ENCODE results near the gene INPP5A.
"Not testable (repeated sequence)": the region's sequence is repeated elsewhere in the genome, so short reads cannot be mapped to it uniquely, and the experiment has no call there.

Gene INPP5A

DNA sequence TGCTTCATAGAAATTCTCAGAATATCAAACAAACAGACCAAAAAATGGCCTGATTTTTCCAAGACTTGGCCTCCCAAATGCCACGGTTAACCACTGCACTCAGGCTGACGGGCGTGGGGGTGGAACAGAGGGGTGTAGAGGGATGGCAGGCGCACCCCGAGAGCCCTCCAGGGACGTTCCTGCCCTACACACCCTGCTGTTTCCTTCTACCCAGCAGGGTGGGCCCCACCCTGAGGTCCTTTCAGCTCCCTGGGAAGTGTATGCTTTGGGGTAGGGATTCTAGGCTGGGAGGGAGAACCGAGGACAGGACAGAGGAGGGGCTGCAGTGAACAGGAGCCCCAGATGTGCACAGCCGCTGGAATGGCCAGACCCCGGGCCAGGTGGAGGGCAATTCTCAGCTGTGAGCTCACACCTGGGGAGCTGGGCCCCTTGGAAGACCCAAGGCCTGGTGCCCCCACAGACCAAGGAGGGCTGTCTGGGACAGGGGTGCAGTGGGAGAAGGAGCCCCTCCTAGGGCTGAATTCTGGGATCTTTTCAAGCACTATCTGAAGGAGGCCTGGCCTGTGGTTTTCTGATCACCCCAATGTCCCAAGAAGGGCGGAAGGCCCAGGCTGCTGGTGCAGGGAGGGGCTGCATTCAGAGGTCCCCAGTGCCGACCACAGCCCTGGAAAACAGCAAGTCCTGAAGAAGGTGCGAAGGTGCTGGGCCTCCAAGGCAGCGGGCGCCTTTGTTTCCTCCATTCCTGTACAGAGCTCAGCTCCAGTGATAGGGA, 32.9 kb upstream of the INPP5A start:
- no peak for DNase-seq (ENCODE audit: low read depth)

DNA sequence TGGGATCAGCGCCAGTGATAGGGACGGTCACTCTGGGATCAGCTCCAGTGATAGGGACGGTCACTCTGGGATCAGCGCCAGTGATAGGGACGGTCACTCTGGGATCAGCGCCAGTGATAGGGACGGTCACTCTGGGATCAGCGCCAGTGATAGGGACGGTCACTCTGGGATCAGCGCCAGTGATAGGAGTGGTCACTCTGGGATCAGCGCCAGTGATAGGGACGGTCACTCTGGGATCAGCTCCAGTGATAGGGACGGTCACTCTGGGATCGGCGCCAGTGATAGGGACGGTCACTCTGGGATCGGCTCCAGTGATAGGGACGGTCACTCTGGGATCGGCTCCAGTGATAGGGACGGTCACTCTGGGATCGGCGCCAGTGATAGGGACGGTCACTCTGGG, 32.0 kb upstream of the INPP5A start:
- not testable (repeated sequence) for DNase-seq (ENCODE audit: low read depth)

- peak; percentile 65 for DNase-seq (ENCODE audit: low read depth)
Measured at GRCh38 chr10:132506711-132507408, 30.7 kb upstream of the INPP5A start.

DNA sequence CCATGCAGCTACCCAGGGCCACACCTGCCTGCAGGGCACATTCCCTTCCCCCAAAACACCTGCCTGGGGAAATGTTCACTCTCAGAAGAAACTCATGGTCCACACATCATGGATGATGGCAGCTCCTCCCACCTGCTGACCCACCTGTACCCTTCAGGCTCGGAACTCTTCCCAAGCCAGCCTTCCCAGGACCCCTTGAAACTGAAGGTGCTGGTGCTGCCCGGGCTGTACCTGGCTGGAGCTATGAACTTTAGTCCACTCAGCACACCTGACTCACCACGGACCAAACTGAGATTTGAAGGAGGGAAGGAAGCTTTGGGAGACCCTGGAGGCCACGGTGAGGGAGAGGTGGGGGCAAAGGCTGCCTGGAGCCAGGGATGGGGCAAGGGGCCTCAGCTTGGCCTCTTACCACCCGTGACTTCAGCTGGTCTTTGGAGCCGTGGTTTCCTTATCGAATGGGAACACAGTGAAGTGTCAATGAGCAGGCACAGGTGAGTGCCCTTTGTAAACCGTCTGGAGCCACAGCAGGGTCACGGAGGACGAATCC, 30.1 kb upstream of the INPP5A start:
- no peak for DNase-seq (ENCODE audit: low read depth)

- DNase-seq (ENCODE audit: low read depth): no peak
Measured at GRCh38 chr10:132507956-132508490, 29.6 kb upstream of the INPP5A start.

- no peak for DNase-seq (ENCODE audit: low read depth)
Measured at GRCh38 chr10:132508581-132509443, 28.8 kb upstream of the INPP5A start.

DNA sequence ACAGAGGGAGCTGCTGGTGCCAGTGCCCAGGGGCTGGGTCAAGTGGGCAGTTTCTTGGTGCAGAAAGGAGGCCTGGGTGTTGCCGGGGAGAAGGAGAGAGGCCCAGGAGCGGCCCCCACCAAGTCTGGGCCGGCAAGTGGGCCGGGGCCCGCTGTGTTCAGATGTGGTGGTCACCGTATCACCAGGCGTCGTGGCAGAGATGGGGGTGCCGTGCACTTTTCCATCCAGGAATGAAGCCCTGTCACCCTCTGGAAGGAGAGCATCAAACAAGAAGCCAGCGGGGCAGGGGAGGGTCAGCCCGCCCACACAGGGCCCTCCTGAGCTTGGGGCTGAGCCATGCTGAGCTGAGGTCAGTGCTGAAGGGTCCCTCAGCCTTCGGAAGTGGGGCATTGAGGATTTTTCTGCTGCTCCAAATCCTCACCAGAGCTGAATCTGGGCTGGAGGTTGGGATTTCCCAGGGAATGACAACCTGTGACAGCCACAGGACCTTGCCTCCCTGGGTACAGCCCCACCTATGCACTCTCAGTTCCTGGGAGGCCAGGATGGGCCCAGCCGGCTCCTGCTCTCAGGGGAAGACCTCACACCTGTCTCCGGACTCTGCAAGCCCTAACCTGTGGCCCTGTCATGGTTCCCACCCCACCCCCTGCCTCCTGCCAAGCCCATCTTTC, 27.9 kb upstream of the INPP5A start:
- no peak for DNase-seq (ENCODE audit: low read depth)

DNA sequence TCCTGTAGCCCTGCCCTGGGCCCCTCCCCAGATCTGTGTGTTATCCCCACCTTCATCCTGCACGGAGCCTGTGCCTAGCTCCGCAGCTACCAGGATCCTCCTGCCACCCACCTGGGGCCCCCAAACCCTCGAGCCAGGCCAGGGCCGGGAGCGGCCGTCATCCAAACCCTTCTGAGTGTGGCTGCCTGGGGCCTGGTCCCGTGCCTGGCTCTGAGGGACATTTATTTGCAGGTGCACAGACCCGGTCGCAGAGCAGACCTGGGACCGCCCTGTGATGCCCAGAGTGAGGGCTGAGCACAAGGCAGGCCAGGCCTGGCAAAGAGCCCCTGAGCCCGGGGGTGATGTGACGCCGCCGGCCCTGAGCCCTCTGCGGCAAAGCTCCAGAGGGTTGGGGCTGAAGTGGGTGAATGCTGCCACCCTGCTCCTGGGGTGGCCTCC, 27.4 kb upstream of the INPP5A start:
- DNase-seq (ENCODE audit: low read depth): no peak

- DNase-seq (ENCODE audit: low read depth): no peak
Measured at GRCh38 chr10:132511121-132512051, 26.2 kb upstream of the INPP5A start.

GRCh38 chr10:132512052-132512442, 25.5 kb upstream of the INPP5A start:
- no peak for DNase-seq (ENCODE audit: low read depth)

DNA sequence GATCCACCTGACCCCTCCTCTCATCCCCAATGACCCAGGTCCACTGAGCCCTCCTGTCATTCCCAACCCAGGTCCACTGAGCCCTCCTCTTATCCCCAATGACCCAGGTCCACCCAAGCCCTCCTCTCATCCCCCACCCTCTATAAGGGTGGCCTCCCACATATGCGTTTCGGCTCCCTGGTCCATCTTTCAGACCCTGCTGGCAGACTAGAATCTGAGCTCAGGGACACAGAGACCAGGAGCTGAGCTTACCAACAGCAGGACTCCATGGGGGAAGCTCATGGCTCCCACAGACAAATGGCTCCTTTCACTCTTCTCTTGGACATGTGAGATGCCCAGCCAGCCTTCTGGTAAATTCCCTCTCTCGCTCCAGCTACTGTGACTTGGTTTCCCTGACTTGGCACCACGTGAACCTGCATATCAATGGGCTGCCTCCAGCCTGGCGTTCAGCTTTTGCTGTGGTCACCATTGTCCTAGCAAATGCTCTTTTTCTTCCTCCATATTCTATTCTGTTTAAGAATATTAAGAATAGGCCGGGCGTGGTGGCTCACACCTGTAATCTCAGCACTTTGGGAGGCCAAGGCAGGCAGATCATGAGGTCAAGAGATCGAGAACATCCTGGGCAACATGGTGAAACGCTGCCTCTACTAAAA, 24.8 kb upstream of the INPP5A start:
- DNase-seq (ENCODE audit: low read depth): no peak

GRCh38 chr10:132514821-132515520, 22.6 kb upstream of the INPP5A start:
- no peak for DNase-seq (ENCODE audit: low read depth)

DNA sequence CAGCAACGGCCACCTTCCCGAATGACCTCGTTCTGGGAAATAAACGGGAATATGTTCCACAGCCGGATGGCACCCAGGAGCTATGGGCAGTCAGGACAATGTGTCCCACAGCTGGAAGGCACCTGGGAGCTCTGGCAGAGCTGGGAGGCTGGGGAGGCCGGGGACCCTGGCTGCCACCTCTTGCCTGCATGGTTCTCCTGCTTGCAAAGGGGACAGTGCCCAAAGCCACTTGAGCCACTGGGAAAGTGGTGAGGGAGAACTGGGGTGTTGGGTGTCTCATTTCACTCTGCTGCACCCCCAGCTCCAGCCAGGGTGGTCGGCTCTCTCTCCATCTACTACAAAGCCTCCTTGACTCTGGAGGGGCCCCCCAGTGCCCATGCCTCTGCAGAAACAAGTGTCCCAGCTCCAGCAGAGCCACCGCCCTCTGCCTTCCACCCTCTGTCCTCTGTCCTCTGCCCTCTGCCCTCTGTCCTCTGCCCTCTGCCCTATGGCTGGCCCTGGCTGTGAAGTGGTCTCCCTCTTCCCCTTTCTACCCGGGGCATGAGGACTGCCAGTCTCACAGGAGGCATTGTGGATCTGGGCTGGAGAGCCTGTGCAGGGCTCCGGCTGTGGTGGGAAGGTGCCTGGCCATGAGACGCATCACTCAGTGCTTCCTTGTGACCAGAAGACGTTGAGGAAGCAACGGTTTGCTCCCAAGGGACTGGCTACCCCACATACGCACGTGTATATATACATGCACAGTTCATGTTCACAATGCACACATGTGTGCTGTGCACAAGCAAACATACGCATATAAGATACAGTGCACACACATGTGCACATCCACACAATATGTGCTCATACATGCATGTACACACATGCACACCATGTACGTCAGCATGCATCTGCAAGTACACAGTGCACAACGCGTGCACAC, 21.5 kb upstream of the INPP5A start:
- no peak for DNase-seq (ENCODE audit: low read depth)

DNA sequence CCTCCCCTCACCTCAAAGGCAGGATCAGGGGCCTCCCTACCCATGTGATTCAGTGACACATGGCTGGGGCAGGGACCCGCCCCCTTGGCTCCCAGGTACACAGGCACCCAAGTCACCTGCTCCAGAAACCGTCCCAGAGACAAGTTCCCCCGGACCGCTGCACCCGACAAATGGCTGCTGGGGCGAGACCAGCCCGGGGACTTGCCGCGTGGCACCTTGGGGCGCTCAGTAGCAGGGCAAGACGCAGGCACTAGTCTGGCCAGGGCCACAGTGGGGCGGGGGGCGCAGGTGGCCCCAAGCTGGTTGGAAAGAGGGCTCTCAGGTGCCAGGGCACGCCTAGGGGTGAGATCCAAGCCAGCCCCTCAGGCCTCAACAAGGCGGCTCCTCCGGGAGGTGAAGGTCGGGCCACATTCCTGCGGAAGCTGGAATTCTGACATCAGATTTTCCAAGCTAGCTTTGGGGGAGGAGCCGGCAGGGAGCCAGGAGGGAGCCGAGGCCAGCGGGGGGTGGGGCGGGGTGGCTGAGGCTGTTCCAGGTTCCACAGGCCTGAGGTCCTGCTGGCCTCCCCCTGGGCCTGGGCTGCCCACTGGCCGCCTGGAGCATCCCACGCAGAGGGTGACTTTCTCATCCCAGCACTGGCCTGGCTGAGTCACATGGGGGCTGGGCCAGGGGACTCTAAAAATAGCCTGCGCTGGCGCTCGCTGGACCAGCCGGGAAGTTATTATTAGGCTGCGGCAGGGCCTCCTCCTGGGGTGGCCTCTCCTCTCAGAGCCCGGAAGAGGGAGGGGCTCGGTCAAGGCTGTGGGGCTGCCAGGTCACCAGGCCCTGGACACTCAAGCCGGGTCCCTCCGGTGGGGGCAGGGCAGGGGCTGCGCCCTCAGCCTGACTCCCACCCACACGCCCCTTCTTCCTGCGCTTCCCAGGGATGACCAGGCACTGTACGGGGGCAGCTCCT, 20.5 kb upstream of the INPP5A start:
- peak; percentile 93 for DNase-seq (ENCODE audit: low read depth)

GRCh38 chr10:132517951-132518521, 19.6 kb upstream of the INPP5A start:
- DNase-seq (ENCODE audit: low read depth): no peak

DNA sequence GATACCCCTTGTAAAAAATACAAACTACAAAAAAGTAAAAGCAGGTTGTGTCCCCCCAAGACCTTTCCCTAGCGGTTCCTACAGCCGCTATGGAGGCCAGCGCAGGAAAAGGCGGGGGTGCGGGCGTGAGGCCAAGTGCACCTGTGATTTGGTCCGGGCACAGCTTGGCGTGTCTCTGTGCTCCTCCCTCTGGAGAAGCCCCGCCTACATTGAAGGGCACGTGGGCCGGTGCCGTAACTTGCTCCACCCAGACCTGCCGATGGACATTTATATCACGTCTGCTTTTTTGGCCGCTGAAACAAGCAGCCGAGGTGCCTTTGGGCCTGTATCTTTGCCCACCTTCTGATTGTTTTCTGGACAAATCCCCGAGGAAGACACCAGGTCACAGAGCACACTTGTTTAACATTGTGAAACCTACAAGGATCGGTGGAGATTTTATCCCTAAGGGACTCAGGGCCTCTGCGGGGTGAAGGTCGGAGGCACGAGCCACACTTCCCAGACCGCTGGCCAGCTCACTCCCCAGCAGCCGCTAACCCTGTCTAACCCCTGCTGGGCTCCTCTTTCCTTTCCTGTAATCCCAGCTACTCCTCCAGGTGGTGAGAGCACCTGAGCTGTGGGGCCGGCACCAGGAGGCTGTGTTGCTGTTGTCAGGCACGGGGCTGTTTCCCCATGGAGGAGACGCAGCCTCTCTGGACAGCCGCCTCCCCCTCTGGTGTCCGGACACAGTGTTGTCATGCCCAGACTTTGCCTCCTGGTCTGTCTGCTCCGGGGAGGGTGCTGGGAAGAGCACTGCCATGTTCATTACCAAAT, 18.8 kb upstream of the INPP5A start:
- no peak for DNase-seq (ENCODE audit: low read depth)
